PC-3 (cell line): ENCODE measurements around the gene ST3GAL3. TPM values are rescaled to one million over a fixed set of nuclear protein-coding genes. Genes with fewer than 3 reads are reported as not detected.

Source experiments
- ATAC-seq: fragments of 200-7000 bp; cut with Tn5 transposase; 2 replicates; pipeline ENCODE4 v1.9.1; 2020; ENCODE audit warnings: mild to moderate bottlenecking, moderate library complexity
- BruUV-seq: library from RNA; stranded (reverse); fragments of 400-500 nt; replicated peaks from 2 replicates; lab custom pipeline; 2021; lab: Mats Ljungman, UMichigan
- CTCF ChIA-PET: fragments of 300-600 bp; sonication (Branson Sonifier 250); formaldehyde crosslinking; loops from one replicate; lab custom pipeline; 2022; ENCODE audit warnings: antibody characterized with exemption; lab: Charles Lee
- POLR2A ChIA-PET: fragments of 300-600 bp; sonication (Branson Sonifier 250); formaldehyde crosslinking; loops from one replicate; lab custom pipeline; 2022; ENCODE audit warnings: antibody characterized with exemption; ENCODE audit not compliant: unreplicated experiment; lab: Charles Lee
- DNase-seq: peaks from one replicate; pipeline ENCODE4 v3.0.0-alpha.2; 2015
- H2AFZ ChIP-seq: fragments of 300-600 bp; sonication (generic); 2 replicates; pipeline ENCODE4 v1.6.0; 2016; ENCODE audit warnings: antibody characterized with exemption, low read length
- H3F3A ChIP-seq: fragments of 300-600 bp; sonication (generic); one replicate; pipeline ENCODE4 v1.6.0; 2017; ENCODE audit warnings: antibody characterized with exemption, low read length, control low read depth, mild to moderate bottlenecking; ENCODE audit not compliant: unreplicated experiment
- H3K27ac ChIP-seq: fragments of 300-600 bp; sonication (generic); 2 replicates; pipeline ENCODE4 v1.5.1; 2016; ENCODE audit warnings: mild to moderate bottlenecking, low read length
- H3K27me3 ChIP-seq: fragments of 300-600 bp; sonication (generic); 2 replicates; pipeline ENCODE4 v1.6.1; 2016; ENCODE audit warnings: low read length, mixed read lengths
- H3K36me3 ChIP-seq: fragments of 300-600 bp; sonication (generic); 2 replicates; pipeline ENCODE4 v1.6.1; 2016; ENCODE audit warnings: low read depth, mixed run types, low read length, mixed read lengths
- H3K4me1 ChIP-seq: fragments of 300-600 bp; sonication (generic); 2 replicates; pipeline ENCODE4 v1.5.1; 2016; ENCODE audit warnings: low read length; ENCODE audit not compliant: insufficient read depth
- H3K4me2 ChIP-seq: fragments of 300-600 bp; sonication (generic); 2 replicates; pipeline ENCODE4 v1.6.0; 2016; ENCODE audit warnings: low read length
- H3K4me3 ChIP-seq: fragments of 300-600 bp; sonication (generic); 2 replicates; pipeline ENCODE4 v1.5.1; 2016; ENCODE audit warnings: mild to moderate bottlenecking, low read length, mixed read lengths
- H3K79me2 ChIP-seq: fragments of 300-600 bp; sonication (generic); 2 replicates; pipeline ENCODE4 v1.6.1; 2017; ENCODE audit warnings: low read length, mixed read lengths
- H3K9ac ChIP-seq: fragments of 300-600 bp; sonication (generic); 2 replicates; pipeline ENCODE4 v1.6.0; 2016; ENCODE audit warnings: mild to moderate bottlenecking, low read length
- H3K9me2 ChIP-seq: fragments of 300-600 bp; sonication (generic); replicated peaks from 2 replicates; pipeline ENCODE4 v1.6.1; 2016; ENCODE audit warnings: mixed run types, low read length, mixed read lengths
- H3K9me3 ChIP-seq: fragments of 300-600 bp; sonication (generic); 2 replicates; pipeline ENCODE4 v1.6.1; 2016; ENCODE audit warnings: low read length, mixed read lengths
- H4K20me1 ChIP-seq: fragments of 300-600 bp; sonication (generic); 2 replicates; pipeline ENCODE4 v1.6.1; 2016; ENCODE audit warnings: low read length, mixed read lengths
- EZH2 ChIP-seq: fragments of 300-600 bp; sonication (generic); IDR thresholded peaks from one replicate; pipeline ENCODE4 v1.6.1; 2017; ENCODE audit warnings: antibody characterized with exemption, mild to moderate bottlenecking, low read length; ENCODE audit not compliant: unreplicated experiment
- EZH2phosphoT487 ChIP-seq: fragments of 300-600 bp; sonication (generic); IDR thresholded peaks from 2 replicates; pipeline ENCODE4 v1.6.1; 2018; ENCODE audit warnings: mild to moderate bottlenecking, antibody characterized with exemption, low read length, borderline replicate concordance
- intact Hi-C: fragments of 100-400 bp; cut with micrococcal nuclease; formaldehyde crosslinking; loops from 2 replicates; pipeline ENCODE4 v1.9.0; 2023
- total RNA-seq: library from RNA; depleted of rRNA; stranded (reverse); fragments of >200 nt; gene quantifications from 2 replicates; pipeline ENCODE4 v1.2.3, GENCODE V29; 2014
- TF ChIP-seq, protein P1 (sequence below): fragments of 300-600 bp; sonication (generic); conservative IDR thresholded peaks from 2 replicates; pipeline ENCODE4 v1.5.1; 2017; ENCODE audit warnings: antibody characterized with exemption, low read depth, mild to moderate bottlenecking, low read length

ST3GAL3 gene
- total RNA-seq, 1 experiment from 2014 or later, result 9.0 TPM

DNA sequence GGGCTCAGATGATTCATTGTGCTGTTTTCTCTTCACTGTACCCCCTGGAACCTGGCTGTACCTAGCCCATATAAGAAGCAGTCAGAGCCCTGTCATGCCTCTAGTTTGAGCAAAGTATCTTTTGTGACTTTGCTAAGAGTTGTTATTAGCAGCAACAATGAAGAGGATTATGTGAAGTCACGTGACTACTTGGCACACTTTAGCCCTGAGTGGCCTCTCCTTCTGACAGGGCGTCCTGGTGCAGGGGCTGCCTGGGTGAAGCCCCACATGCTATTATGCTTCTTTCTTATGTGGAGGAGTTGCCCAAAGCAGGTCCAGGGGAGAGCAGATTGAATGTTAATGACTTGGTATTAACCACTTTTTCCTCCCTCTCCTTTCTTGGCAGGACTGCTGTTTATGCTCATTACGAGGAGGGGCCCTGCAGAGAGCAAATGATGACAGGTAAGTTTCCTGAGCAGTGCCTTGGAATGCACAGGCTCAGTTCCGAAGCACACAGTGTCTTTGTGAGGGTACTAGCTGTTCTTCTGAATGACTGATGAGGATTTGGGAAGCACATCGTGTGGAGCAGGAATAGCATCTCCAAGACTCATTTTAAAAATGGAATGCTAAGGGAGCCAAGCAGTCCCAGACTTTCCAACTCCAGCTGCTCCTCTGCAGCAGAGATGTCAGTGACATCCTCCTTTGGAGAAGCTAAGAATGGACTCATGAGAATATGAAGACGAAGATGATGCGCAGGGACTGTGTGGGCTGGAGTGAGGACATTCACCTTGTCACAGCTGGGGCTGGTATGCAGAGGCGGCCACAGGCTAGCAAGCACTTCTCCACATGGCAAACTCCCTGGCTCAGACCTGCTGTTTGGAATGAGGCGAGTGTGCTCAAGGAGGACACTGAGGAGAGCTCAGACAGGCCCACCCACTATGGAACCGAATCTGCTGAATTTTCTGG is 15.2 kb upstream of the ST3GAL3 start:
- peaks cover 87% of the 10 kb centered on the region for H3K36me3 ChIP-seq
- no peaks in the 10 kb centered on the region for H3K9me2 ChIP-seq
- H3K4me2 ChIP-seq, result no peak overlapping the region
- BruUV-seq, result no TSS peak
- no peak overlapping the region for H3K9ac ChIP-seq
- no peaks in the 10 kb centered on the region for H4K20me1 ChIP-seq
- no peaks in the 10 kb centered on the region for H3F3A ChIP-seq
- DNase-seq (no peak), ATAC-seq (no peak)
- TF ChIP-seq EZH2phosphoT487 (no peak), EZH2 (no peak)
- TF ChIP-seq, protein P1, sequence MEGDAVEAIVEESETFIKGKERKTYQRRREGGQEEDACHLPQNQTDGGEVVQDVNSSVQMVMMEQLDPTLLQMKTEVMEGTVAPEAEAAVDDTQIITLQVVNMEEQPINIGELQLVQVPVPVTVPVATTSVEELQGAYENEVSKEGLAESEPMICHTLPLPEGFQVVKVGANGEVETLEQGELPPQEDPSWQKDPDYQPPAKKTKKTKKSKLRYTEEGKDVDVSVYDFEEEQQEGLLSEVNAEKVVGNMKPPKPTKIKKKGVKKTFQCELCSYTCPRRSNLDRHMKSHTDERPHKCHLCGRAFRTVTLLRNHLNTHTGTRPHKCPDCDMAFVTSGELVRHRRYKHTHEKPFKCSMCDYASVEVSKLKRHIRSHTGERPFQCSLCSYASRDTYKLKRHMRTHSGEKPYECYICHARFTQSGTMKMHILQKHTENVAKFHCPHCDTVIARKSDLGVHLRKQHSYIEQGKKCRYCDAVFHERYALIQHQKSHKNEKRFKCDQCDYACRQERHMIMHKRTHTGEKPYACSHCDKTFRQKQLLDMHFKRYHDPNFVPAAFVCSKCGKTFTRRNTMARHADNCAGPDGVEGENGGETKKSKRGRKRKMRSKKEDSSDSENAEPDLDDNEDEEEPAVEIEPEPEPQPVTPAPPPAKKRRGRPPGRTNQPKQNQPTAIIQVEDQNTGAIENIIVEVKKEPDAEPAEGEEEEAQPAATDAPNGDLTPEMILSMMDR, result no peak
- no peaks in the 10 kb centered on the region for H3K9me3 ChIP-seq
- no peaks in the 10 kb centered on the region for H3K4me1 ChIP-seq
- ChIA-PET CTCF (no interaction called here), POLR2A (no interaction called here)
- no peak overlapping the region for H3K4me3 ChIP-seq
- H3K27me3 ChIP-seq, result no peaks in the 10 kb centered on the region
- H2AFZ ChIP-seq, result no peak overlapping the region
- intact Hi-C loops, result no loop called here
- no peak overlapping the region for H3K27ac ChIP-seq
- H3K79me2 ChIP-seq, result no peaks in the 10 kb centered on the region

DNA sequence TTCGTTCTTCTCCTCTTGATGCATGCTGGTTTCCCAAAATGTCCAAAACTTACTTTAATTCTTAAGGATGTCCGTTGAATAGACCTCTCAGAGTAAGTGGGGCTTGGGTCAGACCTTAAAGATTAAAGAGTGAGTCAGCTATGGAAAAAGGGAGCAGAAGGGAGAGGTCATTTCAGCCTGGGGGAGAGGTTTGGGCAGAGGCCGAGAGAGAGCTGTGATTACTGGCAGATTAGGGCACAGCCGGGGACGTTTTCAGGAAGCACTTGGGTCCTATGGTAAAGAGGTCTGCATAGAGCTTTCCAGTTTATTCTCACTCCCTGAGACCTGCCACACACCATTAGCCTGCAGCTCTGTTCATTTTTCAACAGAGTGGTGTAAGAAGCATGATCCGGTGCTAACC is 14.0 kb upstream of the ST3GAL3 start:
- Histone ChIP-seq H3K9me3 (no peaks in the 10 kb centered on the region), H3K4me2 (no peak overlapping the region), H3K79me2 (no peaks in the 10 kb centered on the region), H3K27ac (no peak overlapping the region), H2AFZ (no peak overlapping the region), H3K4me1 (no peaks in the 10 kb centered on the region), H3K9me2 (no peaks in the 10 kb centered on the region), H3K36me3 (peaks cover 88% of the 10 kb centered on the region), H3K27me3 (no peaks in the 10 kb centered on the region), H3F3A (no peaks in the 10 kb centered on the region), H3K4me3 (no peak overlapping the region), H3K9ac (no peak overlapping the region), H4K20me1 (no peaks in the 10 kb centered on the region)
- CTCF ChIA-PET, result no interaction called here
- TF ChIP-seq, protein P1, result no peak
- TF ChIP-seq EZH2phosphoT487 (no peak), EZH2 (no peak)
- intact Hi-C loops, result no loop called here
- DNase-seq (no peak), ATAC-seq (no peak)
- no TSS peak for BruUV-seq
- POLR2A ChIA-PET, result no interaction called here

DNA sequence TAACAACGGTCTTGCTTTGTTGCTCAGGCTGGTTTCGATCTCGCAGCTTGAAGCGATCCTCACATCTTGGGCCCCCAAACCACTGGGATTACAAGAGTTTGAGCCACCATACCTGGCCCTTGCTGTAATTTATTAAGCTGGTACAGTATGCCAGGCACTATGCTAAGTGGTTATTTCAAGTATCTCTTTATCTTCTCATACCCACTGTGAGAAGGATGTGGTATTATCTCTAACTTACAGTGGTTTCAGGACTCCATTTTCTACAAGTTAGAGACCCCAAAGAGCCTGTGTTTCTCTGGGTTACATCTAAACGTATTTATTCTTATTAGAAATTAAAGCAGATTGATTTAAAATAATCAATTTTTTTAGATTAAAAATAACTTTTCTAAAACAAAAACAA is 8.1 kb upstream of the ST3GAL3 start:
- ATAC-seq (no peak), DNase-seq (no peak)
- Histone ChIP-seq H4K20me1 (no peaks in the 10 kb centered on the region), H3K9me2 (no peaks in the 10 kb centered on the region), H3K9me3 (no peaks in the 10 kb centered on the region), H3K36me3 (peaks cover 70% of the 10 kb centered on the region), H2AFZ (no peak overlapping the region), H3K4me2 (no peak overlapping the region), H3K4me3 (no peak overlapping the region), H3K9ac (no peak overlapping the region), H3K79me2 (no peaks in the 10 kb centered on the region), H3K27me3 (no peaks in the 10 kb centered on the region), H3F3A (no peaks in the 10 kb centered on the region), H3K4me1 (no peaks in the 10 kb centered on the region), H3K27ac (no peak overlapping the region)
- intact Hi-C loops, result no loop called here
- ChIA-PET POLR2A (no interaction called here), CTCF (no interaction called here)
- no TSS peak for BruUV-seq
- TF ChIP-seq, protein P1, result no peak
- TF ChIP-seq EZH2phosphoT487, result no peak
- no peak for TF ChIP-seq EZH2
